SIG-M5 (cell line): ENCODE measurements around the gene IDH2.

ENCODE experiments used
- DNase-seq: peaks from one replicate; lab custom pipeline; 2025; lab: John Stamatoyannopoulos, UW

Gene IDH2

DNA sequence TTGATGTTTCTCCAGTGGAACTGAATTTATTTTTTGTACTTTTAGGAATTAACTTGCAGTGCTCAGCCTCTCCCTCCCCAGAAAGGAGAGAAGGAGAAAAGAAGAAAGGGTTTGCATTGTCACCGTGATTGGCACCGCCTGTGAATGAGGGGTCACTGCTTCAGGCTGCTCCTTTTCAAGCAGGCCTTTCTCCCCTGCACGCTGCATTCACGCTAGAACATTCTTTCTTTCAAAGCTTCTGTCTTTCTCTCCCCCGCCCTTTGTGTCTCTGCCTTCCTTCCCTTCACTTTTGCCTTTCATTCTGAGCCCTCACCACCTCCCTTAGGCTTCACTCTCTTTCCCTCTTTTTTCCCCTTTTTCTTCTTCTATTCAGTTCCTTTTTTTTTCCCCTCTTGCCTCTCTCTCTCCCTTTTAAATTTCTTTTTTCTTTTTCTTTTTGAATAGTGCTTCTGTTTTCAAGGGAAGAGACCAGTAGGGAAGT is 58.7 kb downstream of the IDH2 start:
- DNase-seq: no peak

DNA sequence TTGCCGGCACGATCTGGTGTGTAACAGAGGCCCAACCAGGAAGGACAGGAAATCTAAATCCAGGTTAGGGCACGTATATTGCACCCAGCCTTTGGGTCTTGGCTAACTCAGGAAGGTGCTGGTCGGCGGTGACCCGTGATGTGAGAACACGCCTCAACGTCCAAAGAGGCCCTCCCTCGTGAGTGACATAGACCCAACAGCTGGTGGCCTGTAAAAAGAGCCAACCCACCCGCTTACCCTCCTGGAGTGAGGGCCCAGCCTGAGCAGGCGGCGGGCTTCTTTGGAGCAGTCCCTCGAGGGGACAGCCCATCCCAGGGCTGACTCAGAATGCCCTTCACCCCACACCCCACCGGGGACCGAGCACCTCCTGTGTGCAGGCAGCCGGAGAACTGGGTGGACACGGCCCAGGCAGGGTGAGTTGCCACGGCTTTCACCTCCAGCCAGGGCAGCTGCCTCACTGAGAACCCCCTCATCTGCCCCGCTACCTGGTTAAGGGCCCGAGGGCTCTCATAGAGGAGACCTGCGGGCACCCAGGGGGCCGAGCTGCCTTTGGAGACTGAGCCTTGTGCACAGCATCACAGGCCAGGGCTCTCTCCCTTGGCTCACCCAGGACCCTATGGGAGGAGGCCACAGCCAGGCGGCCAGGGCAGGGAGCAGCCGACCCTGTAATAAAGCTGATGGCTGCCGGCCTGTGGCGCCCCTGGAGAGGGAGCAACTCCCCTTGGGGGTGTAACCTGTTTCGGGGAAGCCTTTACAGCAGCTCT is 59.3 kb downstream of the IDH2 start:
- no peak for DNase-seq

DNA sequence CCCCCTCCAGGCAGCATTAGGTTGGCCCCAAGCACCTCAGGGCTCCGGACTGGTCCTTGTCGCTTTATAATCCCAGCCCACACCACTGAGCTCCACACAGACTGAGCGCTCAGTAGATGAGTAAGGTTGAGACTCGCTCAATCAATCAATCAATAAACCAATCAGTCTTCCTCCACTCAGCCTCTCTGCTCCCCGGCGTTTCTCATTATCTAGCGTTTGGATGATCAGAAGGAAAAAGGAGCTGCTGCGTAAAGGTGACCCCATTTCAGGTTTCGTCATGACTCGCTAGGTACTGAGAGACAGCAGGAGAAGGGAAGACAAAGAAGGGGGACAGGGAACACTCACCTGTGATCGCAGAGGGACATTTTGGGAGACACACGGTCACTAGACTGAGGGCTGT is 59.9 kb downstream of the IDH2 start:
- DNase-seq: no peak

DNA sequence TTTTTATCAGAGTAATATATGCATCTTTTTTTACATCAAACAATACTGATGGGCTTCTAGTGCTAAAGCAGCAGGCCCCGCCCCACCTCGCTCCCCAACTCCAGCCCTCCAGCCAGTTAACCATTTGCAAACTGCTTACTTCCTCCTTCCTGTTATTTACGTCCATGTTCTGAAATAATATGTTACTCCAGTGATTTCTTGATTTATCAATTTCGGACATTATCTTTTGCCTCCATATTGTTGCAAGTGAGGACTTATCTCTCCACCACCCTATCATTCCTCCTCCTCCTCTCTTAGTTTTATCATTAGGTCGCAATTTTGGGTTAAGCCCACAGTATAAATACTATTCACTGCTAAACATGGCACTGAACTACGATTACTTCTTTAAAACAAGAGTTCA is 61.6 kb downstream of the IDH2 start:
- DNase-seq: no peak

DNA sequence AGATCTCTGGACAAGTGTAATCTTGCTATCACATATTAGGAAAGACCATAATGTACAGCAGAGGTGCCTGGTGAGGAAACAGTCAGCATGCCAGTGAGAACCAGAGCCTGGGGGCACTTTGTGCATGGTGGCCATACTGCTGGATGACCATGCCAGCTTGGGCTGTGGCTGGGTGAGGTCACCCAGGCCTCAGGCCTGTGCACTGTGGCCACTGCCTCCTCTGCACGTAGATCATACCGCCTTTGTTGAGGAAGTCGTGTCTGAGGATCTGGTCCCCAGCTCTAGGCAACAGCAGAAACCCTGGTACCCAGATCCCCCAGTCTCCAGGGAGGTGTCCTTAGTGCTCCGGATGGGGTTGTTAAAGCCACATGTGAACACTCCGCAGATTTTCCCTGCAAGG is 62.3 kb downstream of the IDH2 start:
- DNase-seq: no peak

DNA sequence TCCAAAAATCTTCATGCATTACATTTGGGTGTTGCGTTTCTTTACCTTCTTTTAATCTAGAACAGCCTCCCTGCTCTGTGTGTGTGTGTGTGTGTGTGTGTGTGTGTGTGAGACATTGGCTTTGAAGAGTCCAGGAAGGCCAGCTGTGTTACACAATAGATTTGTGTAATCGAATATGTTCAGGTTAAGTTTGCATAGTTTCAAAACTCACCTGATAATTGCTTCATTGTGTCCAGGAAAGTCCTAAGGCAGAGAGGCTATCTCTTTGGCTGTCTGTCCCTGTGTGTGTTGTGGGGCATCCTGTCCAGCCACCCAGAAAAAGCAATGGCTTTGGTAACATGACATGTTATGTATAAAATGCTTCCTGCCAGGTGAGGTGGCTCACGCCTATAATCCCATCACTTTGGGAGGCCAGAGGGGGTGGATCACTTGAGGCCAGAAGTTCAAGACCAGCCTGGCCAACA is 63.6 kb downstream of the IDH2 start:
- DNase-seq: no peak

DNA sequence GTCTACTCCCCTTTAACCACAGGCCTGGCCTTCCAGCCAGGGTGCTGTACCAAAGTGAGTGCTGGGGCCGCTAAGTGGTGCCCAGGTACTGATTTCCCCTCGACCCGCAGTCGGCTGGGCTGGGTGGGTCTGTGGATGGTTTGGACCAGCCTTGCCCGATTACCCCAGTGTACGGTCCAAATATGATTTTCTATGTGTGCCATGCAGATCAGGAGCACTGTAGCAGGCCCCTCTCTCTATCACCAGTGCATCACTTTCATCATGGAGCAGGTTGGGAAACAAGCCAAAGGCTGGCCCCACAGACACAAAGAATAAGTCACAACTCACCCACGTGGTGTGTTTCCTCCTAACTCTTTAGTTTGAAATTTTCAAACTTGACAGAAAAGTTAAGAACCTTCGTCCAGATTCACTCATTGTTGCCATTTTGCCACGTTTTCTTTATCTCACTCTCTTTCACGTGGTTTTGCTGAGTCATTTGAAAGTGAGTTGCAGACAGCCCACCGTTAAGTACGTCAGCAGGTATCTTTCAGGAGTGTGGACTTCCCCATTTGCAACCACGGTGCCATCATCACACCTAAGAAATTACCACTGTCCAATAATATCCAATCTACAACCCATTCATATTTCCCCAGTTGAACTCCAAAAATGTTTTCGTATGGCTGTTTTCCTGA is 64.2 kb downstream of the IDH2 start:
- no peak for DNase-seq

DNA sequence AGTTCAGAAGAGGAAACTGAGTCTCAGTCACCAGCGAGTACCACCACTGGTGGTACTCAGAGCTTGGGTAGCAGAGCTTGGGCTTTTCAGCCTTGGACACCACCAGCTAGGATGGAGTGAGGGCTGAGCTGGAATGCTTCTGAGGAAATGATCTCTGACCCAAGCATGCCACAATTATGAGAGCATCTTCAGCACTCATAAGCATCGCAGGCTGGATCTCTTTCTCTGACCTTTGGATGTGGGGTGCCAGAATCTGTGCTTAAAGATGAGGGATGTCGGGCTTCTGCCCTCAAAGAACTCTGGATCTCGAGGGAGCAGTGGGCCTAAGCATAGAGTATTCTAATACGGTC is 64.8 kb downstream of the IDH2 start:
- DNase-seq: no peak

DNA sequence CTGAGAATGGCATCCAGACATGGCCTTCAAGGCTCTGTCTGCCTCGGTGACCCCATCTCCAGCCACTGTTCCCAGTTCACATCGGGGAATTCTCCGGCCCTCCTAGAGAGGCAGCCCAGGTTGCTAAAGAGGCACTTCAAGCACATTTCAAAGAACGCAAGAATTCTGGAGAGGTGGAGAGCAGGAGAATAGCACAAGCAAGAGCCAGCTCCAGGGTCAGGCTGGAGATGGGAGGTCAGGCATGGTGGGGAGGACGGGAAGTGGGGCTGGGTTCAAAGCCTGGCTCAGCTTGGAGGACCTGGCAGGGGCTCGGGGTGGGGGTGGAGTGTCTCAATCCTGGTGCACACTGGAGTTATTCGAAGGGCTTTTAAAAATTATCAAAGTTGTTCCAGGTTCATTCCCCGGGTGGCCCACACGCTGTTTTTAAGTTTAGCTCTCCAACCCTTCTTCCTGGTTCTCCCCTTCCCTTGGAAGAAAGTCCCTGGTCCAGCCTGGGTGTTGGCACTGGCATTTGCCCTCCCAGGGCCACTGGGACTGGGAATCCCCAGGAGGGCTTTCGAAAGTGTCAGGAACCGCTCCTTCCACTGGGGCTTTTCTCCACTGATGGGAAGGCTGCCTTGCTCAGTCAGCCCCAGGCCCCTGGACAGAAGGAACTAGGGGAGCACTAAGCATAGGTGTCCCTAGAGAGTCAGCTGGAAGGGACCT is 65.3 kb downstream of the IDH2 start:
- DNase-seq: no peak

DNA sequence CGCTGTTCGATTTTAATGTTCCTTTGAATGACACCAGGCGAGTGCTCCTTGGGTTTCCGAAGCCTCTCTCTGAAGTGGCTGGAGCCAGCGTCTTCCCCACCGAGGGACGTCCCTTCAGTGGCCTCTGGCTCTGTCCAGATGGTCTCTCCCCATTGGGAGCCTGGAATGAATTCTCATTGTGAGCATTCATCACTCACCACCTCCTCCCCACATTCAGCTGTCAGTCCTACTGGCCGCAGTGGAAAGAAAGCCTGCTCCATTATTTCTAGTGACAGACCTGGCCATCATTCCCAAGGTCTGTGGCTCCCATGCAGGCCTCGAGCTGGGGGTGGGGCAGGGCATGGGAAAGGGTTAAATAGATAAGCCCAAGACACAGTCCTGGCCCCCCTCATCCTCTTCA is 65.9 kb downstream of the IDH2 start:
- DNase-seq: no peak

DNA sequence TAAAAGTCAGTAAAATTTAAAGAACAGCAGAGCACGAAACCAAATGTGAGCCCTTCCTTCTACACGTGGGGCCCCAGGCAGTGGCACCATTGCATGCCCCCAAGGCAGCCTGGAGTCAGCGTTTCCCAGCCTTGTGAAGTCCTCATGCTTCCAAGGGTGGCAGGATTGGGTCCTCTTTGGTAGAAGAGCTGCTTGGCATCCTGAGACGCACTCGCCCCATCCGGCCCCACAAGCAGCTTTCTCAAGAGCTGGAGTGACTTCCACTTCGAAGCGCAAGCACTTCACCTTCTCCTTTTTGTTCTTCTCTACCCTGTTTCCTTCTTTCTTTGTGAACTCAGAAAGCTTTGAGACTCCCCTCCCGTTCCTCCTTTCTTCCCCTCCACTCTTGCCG is 66.4 kb downstream of the IDH2 start:
- DNase-seq: no peak

DNA sequence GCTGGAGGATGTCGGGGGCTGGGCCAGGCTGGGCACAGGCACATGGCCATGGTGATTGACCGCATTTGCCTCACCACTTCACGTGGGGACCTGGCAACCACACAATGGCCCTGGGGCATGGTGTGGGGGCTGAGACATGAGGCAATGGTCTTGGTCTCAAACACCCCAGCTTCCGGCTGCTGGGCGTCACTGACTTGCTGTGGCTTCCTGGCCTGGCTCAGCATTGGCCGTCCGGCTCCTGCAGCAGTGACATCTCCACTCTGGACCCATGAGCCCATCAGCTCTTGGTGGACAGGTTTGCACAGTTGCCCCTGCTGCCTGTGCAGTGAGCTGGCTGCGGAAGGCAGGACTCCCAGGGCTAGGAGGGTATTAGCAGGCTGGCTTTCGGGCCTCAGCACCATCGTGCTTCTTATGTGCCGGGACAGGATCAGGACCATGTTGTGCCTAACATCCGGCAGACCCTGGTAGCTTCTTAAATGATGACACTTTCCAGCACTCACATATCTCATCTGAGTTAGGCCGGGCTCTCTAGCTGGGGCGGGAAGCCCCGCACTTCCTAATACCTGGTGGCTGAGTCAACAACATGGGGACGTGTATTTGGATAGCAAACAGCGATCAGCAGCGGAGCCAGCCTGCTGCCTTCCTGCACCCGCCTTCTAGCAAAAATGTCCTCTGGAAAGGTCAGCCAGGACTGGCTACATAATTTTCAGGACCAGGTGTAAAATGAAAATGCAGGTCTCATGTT is 67.0 kb downstream of the IDH2 start:
- no peak for DNase-seq

DNA sequence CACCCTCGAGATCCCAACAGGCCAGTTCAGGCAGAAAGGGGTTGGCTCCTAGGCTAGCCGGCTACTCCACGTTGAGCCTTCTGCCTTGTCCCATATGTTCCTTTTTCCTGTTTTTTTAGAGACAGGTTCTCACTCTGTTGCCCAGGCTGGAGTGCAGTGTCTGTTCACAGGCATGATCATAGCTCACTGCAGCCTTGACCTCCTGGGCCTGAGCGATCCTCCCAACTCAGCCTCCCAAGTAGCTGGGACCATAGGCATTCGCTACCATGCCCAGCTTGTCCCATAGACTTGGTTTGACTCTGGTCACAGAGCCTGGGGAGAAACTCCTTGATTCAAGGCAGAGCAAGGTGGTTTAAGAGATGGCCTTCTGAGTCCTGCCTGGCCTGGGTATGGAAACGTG is 68.8 kb downstream of the IDH2 start:
- DNase-seq: no peak
